ENCODE results near the gene COL6A3.

DNA sequence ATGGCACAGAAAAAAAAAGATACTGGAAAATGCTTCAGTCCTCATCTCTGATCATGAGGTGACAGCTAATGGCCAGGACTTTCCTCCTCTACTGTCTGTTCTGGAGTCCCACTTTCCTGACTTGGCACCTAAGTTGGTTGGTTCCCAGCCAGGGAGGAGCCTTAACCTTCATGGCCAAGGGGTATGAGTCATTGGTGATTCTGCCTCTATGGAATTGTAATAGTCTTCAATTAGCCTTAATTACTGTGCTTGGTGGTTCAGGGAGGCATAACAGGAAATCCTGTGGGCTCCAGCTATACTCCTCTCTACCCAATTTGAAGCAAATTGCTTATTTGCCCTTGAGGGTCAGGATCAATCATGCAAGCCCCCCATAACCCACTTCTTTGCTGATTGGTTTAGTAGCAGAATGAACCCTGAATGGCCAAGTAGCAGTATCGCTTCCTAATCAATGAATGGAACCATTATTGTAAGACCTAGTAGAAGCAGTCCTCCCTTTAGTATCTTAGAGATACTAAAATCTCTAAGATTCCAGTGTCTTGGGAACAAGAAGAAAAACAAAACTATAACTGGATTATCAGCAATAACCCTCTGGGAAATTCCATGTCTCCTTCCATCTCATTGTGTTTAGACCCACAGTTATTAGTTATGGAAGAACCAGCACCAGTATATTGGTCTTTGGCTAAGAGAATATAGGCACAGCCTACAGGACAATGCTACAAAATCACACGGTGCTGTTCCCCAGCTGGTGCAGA is 109.0 kb downstream of the COL6A3 start:
- TF ChIP-seq, protein P1, sequence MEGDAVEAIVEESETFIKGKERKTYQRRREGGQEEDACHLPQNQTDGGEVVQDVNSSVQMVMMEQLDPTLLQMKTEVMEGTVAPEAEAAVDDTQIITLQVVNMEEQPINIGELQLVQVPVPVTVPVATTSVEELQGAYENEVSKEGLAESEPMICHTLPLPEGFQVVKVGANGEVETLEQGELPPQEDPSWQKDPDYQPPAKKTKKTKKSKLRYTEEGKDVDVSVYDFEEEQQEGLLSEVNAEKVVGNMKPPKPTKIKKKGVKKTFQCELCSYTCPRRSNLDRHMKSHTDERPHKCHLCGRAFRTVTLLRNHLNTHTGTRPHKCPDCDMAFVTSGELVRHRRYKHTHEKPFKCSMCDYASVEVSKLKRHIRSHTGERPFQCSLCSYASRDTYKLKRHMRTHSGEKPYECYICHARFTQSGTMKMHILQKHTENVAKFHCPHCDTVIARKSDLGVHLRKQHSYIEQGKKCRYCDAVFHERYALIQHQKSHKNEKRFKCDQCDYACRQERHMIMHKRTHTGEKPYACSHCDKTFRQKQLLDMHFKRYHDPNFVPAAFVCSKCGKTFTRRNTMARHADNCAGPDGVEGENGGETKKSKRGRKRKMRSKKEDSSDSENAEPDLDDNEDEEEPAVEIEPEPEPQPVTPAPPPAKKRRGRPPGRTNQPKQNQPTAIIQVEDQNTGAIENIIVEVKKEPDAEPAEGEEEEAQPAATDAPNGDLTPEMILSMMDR (optimal IDR thresholded peaks at IDR 0.05 in 1 of 3, IDR thresholded peaks at IDR 0.05 in 1 of 3, conservative IDR thresholded peaks at IDR 0.05 in 1 of 3; ENCODE audit: extremely low read depth in 1 of 3, insufficient read depth in 2 of 3, low read length in 3 of 3) = no peak
- TF ChIP-seq EZH2 (IDR thresholded peaks at IDR 0.05; ENCODE audit: low read length) = no peak
